Panc1 (cell line): ENCODE measurements around the gene U2SURP. TPM values are rescaled to one million over a fixed set of nuclear protein-coding genes. Genes with fewer than 3 reads are reported as not detected.

ENCODE experiments used
- ATAC-seq: fragments of 200-7000 bp; cut with Tn5 transposase; 2 replicates; pipeline ENCODE4 v1.9.1; 2020; ENCODE audit warnings: mild to moderate bottlenecking, moderate library complexity
- BruUV-seq: library from RNA; stranded (reverse); fragments of 400-500 nt; replicated peaks from 2 replicates; lab custom pipeline; 2021; lab: Mats Ljungman, UMichigan
- CTCF ChIA-PET: fragments of 300-600 bp; sonication (Branson Sonifier 250); formaldehyde crosslinking; loops from one replicate; lab custom pipeline; 2022; ENCODE audit warnings: antibody characterized with exemption; lab: Charles Lee
- POLR2A ChIA-PET: fragments of 300-600 bp; sonication (Branson Sonifier 250); formaldehyde crosslinking; loops from one replicate; lab custom pipeline; 2022; ENCODE audit warnings: antibody characterized with exemption; lab: Charles Lee
- DNase-seq: peaks from one replicate; pipeline ENCODE4 v3.0.0-alpha.2; 2010; ENCODE audit warnings: low read depth, low spot score
- H3K27ac ChIP-seq: 2 replicates; pipeline ENCODE4 v1.5.1; 2011; ENCODE audit warnings: mild to moderate bottlenecking, low read length, inconsistent platforms
- H3K27me3 ChIP-seq: fragments of 200-500 bp; sonication (Bioruptor generic); 2 replicates; pipeline ENCODE4 v1.6.0; 2014; ENCODE audit warnings: low read length, inconsistent platforms; ENCODE audit not compliant: control insufficient read depth, insufficient read depth
- H3K36me3 ChIP-seq: fragments of 200-500 bp; sonication (Bioruptor generic); 2 replicates; pipeline ENCODE4 v1.5.1; 2014; ENCODE audit warnings: inconsistent platforms, mild to moderate bottlenecking, low read length, moderate library complexity; ENCODE audit not compliant: control insufficient read depth, insufficient read depth
- H3K4me1 ChIP-seq: 2 replicates; pipeline ENCODE4 v1.5.1; 2011; ENCODE audit warnings: inconsistent platforms, mild to moderate bottlenecking, low read length, moderate library complexity; ENCODE audit not compliant: control insufficient read depth, insufficient read depth
- H3K4me3 ChIP-seq, 2 experiments: 2 replicates each; pipeline ENCODE4 v1.5.1; 2011 to 2012; ENCODE audit warnings: low read depth in 2 of 2, low read length in 2 of 2, mild to moderate bottlenecking in 2 of 2, inconsistent platforms in 1 of 2, moderate library complexity in 1 of 2
- H3K9me3 ChIP-seq: fragments of 200-500 bp; sonication (Bioruptor generic); 2 replicates; pipeline ENCODE4 v1.5.1; 2014; ENCODE audit warnings: low read depth, mild to moderate bottlenecking, inconsistent platforms, low read length, moderate library complexity; ENCODE audit not compliant: control insufficient read depth, insufficient read depth
- CTCF ChIP-seq: fragments of 450-650 bp; IDR thresholded peaks from 2 replicates; pipeline ENCODE4 v1.5.1; 2017; ENCODE audit warnings: mild to moderate bottlenecking
- POLR2AphosphoS5 ChIP-seq: IDR thresholded peaks from 2 replicates; pipeline ENCODE4 v1.6.1; 2012; ENCODE audit warnings: mild to moderate bottlenecking, low read depth, low read length, moderate library complexity
- REST ChIP-seq, 2 experiments: IDR thresholded peaks; 2 replicates each; pipeline ENCODE4 v1.6.1; 2011 to 2012; ENCODE audit warnings: low read depth in 2 of 2, control low read depth in 1 of 2, low read length in 1 of 2, mild to moderate bottlenecking in 1 of 2, moderate library complexity in 1 of 2; ENCODE audit not compliant: insufficient read depth in 1 of 2
- SIN3A ChIP-seq: IDR thresholded peaks from 2 replicates; pipeline ENCODE4 v1.6.1; 2012; ENCODE audit warnings: low read depth, mild to moderate bottlenecking, low read length, moderate library complexity, borderline replicate concordance; ENCODE audit not compliant: insufficient read depth
- TCF7L2 ChIP-seq: IDR thresholded peaks from 2 replicates; pipeline ENCODE4 v1.6.1; 2011; ENCODE audit warnings: mild to moderate bottlenecking, low read depth, low read length, inconsistent platforms
- in situ Hi-C: cut with HindIII; loops from 2 replicates; pipeline ENCODE4 v1.10.0; 2016; ENCODE audit warnings: low sequenced_read_pairs, low pct_unique_long_range_greater_than_20kb
- intact Hi-C: fragments of 100-400 bp; cut with micrococcal nuclease; formaldehyde crosslinking; loops from one replicate; pipeline ENCODE4 v1.10.0; 2022; ENCODE audit not compliant: unreplicated experiment
- total RNA-seq: library from RNA; stranded (reverse); gene quantifications from one replicate; pipeline ENCODE4 v1.2.1, GENCODE V29; 2021; ENCODE audit not compliant: unreplicated experiment

U2SURP gene
- total RNA-seq, 1 experiment from 2014 or later = 135 TPM

- Histone ChIP-seq H3K4me1 (no peaks in the 10 kb centered on the region), H3K4me3 (no peak overlapping the region), H3K36me3 (no peaks in the 10 kb centered on the region), H3K27me3 (no peaks in the 10 kb centered on the region), H3K9me3 (no peaks in the 10 kb centered on the region), H3K27ac (no peak overlapping the region)
- in situ Hi-C loops = no loop called here
- no peak for ATAC-seq
- TF ChIP-seq SIN3A = no peak
- no peak for TF ChIP-seq POLR2AphosphoS5
- TF ChIP-seq CTCF = no peak
- TF ChIP-seq REST (IDR thresholded peaks at IDR 0.05; ENCODE audit: insufficient read depth in 1 of 2, low read depth in 2 of 2, low read length in 1 of 2) = no peak
- TF ChIP-seq TCF7L2 = no peak
- ChIA-PET POLR2A (no interaction called here), CTCF (no interaction called here)
- no peak for DNase-seq
- intact Hi-C loops = no loop called here
- BruUV-seq = no TSS peak
These were observed 17.1 kb upstream of the U2SURP start for GRCh38 chr3:142984255-142984654.

GRCh38 chr3:142987080-142987700, 14.2 kb upstream of the U2SURP start:
- ChIA-PET CTCF (interaction anchor here (1.1 to 2.1 kb wide), 2 partner anchors 58 to 159 kb away, joined by 3 to 9 read pairs; no protein-coding TSS in a partner anchor), POLR2A (no interaction called here)
- peak; percentile 82 for ATAC-seq
- H3K27ac ChIP-seq = no peak overlapping the region
- in situ Hi-C loops = no loop called here
- H3K4me1 ChIP-seq = no peaks in the 10 kb centered on the region
- no peak for TF ChIP-seq SIN3A
- peak; percentile 82 for TF ChIP-seq CTCF
- TF ChIP-seq POLR2AphosphoS5 = no peak
- H3K4me3 ChIP-seq = no peak overlapping the region
- H3K36me3 ChIP-seq = no peaks in the 10 kb centered on the region
- no peak for DNase-seq
- intact Hi-C loops = loop anchor here (2.0 kb wide), 2 partner anchors 58 to 158 kb away; no protein-coding TSS in a partner anchor
- no TSS peak for BruUV-seq
- no peaks in the 10 kb centered on the region for H3K9me3 ChIP-seq
- no peaks in the 10 kb centered on the region for H3K27me3 ChIP-seq
